Fibroblast of skin of abdomen (primary cell): ENCODE measurements around the gene NPRL2.

Experiments used
- DNase-seq: peaks from one replicate; pipeline ENCODE4 v3.0.0-alpha.2; 2013

NPRL2 gene

DNA sequence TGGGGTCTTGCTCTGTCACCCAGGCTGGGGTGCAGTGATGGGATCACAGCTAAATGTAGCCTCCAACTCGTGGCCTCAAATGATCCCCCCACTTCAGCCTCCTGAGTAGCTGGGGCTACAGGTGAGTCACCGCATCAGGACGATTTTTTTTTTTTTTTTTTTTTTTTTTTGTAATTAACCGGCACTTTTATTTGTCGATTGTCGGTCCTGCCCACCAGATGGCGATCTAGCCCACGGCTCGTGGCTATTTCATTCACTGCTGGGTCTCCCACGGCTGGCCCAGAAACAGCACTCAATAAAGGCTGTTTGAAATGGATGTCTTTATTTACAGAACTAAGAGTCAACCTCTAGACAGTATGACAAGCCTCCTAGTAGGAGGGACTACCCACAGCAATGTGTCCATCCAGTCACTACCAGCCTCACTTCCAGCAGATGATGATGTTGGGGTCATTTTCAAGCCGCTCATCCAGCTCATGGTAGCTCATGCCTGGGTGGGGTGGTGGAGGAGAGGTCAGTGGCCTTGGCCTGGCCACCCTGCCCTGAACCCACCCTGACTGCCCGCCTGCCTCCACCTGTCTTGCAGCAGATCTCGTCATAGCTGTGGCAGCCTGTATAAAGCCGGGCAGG lies 3.3 kb downstream of the NPRL2 start:
- peak; percentile 70 for DNase-seq

DNA sequence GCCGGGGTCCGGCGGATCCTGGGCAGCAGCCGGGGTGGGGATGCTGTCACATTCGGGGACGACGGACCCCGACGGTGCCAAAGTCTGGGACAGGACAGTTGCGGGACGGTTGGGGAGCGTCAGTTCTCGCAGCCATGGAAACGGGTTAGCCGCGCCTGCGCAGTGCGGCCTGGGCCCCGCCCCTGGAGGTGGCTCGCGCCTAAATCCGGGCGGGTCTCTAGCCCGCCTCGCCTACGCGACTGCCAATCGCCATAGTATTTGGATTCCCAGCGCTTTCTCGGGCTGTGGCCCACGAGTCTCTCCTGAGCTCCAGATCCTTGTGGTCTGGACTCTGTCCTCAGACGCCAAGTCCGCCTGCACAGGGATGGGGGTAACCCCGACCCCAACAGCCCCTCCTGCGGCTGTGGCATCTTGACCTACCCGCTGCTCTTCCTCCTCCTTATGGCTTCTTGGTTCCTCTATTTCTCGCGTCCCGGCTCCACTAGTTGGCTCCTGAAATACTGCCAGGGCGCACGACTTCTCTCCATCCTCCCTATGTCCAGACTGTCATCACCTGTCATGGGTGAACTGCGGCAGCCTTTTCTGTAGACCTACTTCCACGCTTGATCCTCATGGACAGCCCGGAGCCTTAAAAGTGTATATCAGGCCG lies 4.9 kb downstream of the NPRL2 start, which contains the start of gene ZMYND10:
ZMYND10 (minus strand) TSS at position 147 of the 649 bp plus-strand sequence. CDS start 153 bp downstream, outside the sequence.
- DNase-seq, result peak; percentile 47

DNA sequence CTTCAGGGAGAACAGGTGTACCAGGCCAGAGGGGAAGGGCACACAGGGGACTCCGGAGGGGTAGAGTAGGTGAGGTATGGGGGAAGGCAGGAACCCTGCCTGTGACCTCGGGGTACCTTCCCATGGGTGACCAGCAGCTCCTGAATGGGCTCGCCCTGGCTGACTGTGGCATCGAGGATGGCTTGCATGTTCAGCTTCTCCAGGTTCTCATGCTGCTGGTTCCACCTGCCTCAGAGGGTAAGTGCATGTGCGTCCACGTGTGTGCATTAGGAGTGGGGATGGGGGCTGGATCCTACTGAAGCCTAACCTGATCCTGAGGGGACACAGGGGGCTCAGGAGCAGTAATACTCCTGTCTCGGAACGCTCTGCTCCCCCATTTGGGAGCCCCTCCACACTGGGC lies 5.6 kb downstream of the NPRL2 start:
- no peak for DNase-seq

DNA sequence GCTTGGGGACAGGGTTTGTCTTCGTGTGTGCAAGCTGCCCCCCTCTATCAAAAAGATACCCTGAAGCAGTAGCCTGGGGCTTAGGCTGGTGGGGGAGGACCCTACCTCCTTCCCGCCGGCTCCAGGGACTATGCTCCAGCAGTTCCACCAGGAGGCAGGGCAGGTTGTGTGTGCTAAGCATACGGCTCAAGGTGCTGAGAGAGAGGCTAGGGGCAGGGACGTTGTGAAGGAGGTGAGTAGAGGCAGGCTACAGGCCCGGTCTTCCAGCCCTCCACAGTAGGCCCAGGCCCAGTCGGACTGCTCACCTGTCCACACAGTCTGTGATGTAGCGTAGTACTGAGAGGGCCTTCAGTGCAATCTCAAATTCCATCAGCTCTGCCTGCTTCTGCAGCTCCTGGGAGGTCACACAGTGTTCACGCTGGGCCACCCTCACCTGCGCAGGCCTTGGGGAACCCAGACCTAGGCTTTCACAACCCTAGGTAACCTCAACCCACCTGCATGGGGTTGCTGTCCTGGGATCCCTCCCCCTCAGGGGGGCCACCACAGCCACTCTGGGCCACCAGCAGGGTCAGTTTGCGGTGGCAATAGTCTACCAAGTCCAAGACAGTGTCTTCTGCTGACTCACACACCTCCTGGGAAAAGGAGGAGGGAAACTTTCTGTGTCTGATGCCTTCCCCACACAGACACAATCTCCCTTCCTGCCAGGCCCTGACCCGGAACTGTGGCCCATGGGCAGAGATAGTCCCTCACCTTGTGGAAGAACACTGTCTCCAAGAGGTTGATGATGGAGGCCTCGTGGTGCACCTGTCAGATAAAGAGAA lies 7.6 kb downstream of the NPRL2 start:
- no peak for DNase-seq

GRCh38 chr3:50341996-50342650 lies 8.5 kb downstream of the NPRL2 start:
- no peak for DNase-seq

DNA sequence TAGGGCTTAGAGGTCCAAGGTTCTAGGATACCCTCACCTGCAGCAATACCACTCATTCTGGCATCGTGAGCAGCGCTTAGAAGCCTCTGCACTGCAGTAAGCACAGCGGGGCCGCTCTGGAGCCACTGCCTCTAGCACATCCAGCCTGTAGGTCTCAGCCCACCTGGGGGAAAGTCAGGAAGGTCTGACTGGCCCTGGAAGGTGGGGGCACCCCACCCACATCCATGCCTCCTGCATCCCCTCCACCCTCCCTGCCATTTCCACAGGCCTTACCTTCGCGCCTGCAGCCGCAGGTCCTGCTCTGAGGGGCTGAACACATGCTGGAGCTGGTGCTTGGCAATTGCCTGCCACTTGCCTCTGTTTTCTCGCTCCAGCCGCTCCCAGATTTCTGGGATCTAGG lies 9.0 kb downstream of the NPRL2 start:
- no peak for DNase-seq

- peak; percentile 63 for DNase-seq
Observed at GRCh38 chr3:50340448-50341329, 9.9 kb downstream of the NPRL2 start, which contains the start of gene RASSF1. RASSF1 (minus strand) TSS chr3:50340836; CDS start chr3:50340805, 31 bp downstream.

DNA sequence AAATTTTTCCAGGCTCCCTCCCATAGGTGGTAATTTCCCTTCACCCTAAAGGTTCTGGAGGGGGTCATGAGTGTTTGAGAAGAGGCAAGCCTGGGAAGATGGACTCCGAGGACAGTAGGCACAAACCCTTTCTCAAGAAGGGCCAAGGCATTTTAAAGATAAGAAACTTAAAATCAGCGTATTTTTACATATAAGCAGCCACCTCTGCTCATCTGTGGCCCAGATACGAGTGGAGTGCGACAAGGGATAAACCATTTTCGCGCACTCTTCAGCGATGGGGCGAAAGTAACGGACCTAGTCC lies 10.5 kb downstream of the NPRL2 start:
- no peak for DNase-seq

DNA sequence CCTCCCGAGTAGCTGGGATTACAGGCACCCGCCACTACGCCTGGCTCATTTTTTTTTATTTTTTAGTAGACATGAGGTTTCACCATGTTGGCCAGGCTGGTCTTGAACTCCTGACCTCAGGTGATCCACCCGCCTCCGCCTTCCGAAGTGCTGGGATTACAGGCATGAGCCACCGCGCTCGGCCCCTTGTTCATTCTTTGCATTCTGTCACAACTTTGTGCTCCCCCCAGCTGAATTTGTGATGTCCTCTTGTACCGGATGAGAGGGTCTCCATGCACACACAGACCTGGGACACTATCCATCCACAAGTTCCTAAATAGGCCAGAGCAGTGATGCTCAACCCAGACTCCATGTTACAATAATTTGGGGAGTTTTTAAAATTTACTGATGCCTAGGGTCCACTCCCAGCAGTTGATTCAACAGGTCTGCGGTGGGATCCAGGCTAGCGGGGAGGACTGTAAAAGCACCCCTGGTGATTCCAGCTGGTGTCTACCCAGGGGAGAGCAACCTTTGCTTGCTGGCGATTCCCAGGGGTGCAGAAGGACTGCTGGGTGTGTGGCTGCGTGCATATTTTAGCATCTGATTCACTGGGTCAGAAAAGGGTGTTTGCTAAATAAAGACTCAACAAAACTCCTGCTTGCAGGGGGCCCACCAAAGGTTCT lies 11.0 kb downstream of the NPRL2 start:
- DNase-seq, result peak; percentile 55

GRCh38 chr3:50338965-50339364 lies 11.6 kb downstream of the NPRL2 start:
- DNase-seq, result no peak

DNA sequence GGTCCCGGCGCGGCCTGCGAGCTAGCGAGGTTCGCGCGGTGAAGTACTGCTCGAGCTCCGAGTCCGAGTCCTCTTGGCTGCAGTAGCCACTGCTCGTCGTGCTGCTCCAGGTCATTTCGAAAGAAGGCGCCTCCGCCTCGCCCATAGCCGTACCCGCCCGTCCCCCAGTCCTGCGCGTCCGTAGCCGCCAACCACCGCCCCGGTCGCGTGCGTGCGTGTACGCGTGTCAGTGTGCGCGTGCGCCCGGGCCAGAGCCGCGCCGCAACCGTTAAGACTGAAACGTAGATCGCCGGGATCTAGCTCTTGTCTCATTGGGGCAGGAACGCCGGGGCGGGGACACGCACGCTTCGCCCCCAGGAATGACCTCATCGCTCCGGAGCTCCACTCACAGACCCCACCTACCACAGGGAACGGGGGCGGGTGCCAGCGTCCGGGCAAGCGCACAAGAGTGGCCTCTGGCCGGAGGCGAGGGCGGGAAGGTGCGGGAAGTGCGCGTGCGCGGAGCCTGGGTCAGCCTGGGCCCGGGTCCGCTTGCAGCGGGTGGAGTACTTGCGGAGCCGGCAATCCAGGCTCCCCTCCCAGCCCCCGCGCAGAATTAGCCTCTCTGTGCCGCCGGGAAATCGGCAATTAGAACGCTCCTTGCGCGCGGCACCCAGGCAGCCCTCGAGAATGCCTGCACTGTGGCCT lies 13.3 kb downstream of the NPRL2 start:
- DNase-seq, result peak; percentile 99

DNA sequence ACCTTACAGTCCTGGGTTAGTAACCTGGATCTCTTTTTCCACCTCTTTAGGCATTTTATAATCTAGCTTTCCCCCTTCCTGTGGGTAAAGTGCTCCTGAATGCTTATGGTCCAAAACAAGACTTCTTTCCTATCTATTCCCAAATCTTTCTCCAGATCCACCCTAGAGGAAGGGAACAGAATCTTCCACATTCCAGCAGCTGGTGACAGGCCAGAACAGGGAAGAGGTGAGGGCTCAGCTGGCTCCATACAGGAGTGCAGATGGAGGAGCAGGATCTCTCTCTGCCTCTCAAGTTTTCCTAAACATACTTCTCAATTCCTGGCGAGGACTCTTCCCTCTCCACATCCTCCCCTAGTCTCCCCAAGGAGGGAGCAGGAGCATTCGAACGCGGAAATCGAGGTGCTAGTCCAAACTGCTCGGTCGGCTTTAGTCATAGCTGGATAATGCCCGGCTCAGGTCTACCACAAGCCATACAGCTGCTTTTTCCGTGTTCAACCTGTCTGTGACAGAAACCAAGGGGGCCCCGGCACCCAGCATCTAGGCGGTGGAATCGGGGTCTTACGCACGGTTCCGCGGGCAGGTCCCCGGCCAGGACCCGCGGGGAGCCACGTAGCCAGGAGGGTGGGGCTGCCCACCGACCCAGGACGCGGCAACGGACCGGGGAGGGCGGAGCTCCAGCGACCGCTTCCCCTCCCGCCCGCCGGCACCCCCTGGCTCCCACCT lies 14.0 kb downstream of the NPRL2 start:
- no peak for DNase-seq

- no peak for DNase-seq
Observed at GRCh38 chr3:50334339-50335075, 16.1 kb downstream of the NPRL2 start.

DNA sequence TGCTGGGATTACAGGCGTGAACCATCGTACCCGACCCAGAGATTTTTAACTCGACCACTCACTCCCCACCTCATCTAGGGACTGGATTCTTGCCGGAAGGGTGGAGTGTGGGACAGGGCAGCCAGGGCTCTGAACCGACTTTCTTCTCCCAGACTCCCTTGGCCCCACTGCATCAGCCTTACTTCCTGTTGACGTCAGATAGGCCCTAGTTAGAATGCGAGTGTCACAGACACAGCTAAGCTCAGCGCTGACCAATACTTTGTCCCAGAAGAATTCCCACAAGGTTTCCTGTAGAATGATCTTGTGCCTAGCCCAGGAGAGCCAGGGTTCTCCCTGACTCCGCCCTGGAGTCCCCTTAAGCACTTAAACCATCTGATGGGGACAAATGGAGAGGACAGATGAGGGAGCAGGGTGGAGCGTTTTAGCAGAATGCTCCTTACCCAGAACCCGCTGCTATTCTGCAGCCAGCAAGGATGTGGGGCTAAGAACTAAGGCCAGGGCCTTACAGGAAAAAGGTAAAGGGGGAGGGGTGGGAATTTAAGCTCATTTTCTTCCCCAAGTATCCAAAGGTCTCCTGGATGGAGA lies 16.7 kb downstream of the NPRL2 start:
- peak; percentile 35 for DNase-seq

DNA sequence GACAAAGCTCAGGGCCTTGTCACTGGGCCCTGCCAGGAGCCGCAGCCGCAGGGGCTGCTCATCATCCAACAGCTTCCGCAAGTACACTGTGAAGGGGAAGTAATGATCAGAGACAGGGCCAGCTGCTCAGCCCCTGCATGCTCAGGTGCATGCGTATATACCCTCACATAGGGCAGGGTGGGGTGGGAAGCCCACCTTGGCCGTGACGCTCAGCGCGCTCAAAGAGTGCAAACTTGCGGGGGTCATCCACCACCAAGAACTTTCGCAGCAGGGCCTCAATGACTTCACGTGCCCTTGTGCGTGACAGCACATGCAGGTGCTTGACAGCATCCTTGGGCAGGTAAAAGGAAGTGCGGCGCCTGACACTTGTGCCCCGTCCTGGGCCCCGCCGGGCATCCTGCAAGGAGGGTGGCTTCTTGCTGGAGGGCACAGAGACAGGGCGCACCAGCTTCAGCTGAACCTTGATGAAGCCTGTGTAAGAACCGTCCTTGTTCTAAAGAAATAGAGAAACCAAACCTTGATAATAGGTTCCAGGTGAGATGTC lies 19.1 kb downstream of the NPRL2 start:
- no peak for DNase-seq

GRCh38 chr3:50330330-50330729 lies 20.2 kb downstream of the NPRL2 start:
- DNase-seq, result no peak

GRCh38 chr3:50327943-50328691 lies 22.5 kb downstream of the NPRL2 start, which contains the start of gene TUSC2:
TUSC2 (minus strand) TSS chr3:50328223; CDS start chr3:50328099, 124 bp downstream.
- peak; percentile 94 for DNase-seq

- DNase-seq, result no peak
Observed at GRCh38 chr3:50327129-50327528, 23.4 kb downstream of the NPRL2 start.
